ENCODE results near the gene FAS. TPM values are rescaled to one million over a fixed set of nuclear protein-coding genes. Genes with fewer than 3 reads are reported as not detected.

FAS gene
- total and polyA plus RNA-seq, 9 of the 15 experiments (the other 6 are each of a cell fraction or from before 2014, with no cell fraction given) = 0.08 to 0.62 (median 0.37) TPM

- TF ChIP-seq FOSL1 (tag; conservative IDR thresholded peaks at IDR 0.05) = peak; percentile 64
- no peak for TF ChIP-seq SMAD4 (CRISPR knock-in tag; conservative IDR thresholded peaks at IDR 0.05)
- TF ChIP-seq ZNF311 (CRISPR knock-in tag; IDR thresholded peaks at IDR 0.05) = no peak
- TF ChIP-seq TEAD1 (CRISPR knock-in tag; IDR thresholded peaks at IDR 0.05) = no peak
- peak; percentile 46; the same call in 1 of the 2 replicates for TF ChIP-seq BACH1 (tag; IDR thresholded peaks at IDR 0.05)
- TF ChIP-seq ZEB2 (IDR thresholded peaks at IDR 0.05) = no peak
- no peak for TF ChIP-seq TAL1 (IDR thresholded peaks at IDR 0.05)
- peak; percentile 51; the same call in 1 of the 2 replicates for TF ChIP-seq C11orf30 (IDR thresholded peaks at IDR 0.05; ENCODE audit: low read depth)
- TF ChIP-seq ZNF316 (IDR thresholded peaks at IDR 0.05) = peak; percentile 40; the same call in 1 of the 2 replicates
These were observed 41.7 kb downstream of the FAS start (continued) for GRCh38 chr10:89032141-89032891.

GRCh38 chr10:89035461-89035860, 44.9 kb downstream of the FAS start:
- Histone ChIP-seq H3K27me3 (ENCODE audit: control insufficient read depth in 2 of 2, insufficient read depth in 2 of 2, low read length in 2 of 2) (no peaks in the 10 kb centered on the region), H3K4me3 (no peak overlapping the region), H3K79me2 (ENCODE audit: control insufficient read depth, insufficient read depth, low read length) (no peaks in the 10 kb centered on the region), H3K9me1 (ENCODE audit: control insufficient read depth, insufficient read depth, low read length) (no peaks in the 10 kb centered on the region), H3K4me2 (ENCODE audit: insufficient read depth, low read length) (no peak overlapping the region), H4K20me1 (replicated peaks; ENCODE audit: control insufficient read depth, insufficient read depth, low read length) (no peaks in the 10 kb centered on the region), H3K4me1 (replicated peaks in 1 of 2; ENCODE audit: control insufficient read depth in 2 of 2, insufficient read depth in 2 of 2, low read length in 2 of 2) (no peaks in the 10 kb centered on the region; a peak in 1 of 5 replicates), H3K9me3 (replicated peaks; ENCODE audit: control insufficient read depth, insufficient read depth, low read depth, low read length) (no peaks in the 10 kb centered on the region), H3K27ac (ENCODE audit: extremely low read depth, low read depth, low read length) (no peak overlapping the region), H3K9ac (ENCODE audit: insufficient read depth in 1 of 2, low read depth in 2 of 2, low read length in 2 of 2) (no peak overlapping the region), H2AFZ (ENCODE audit: low read depth, low read length) (no peak overlapping the region), H3K36me3 (ENCODE audit: control insufficient read depth, insufficient read depth, low read length) (no peaks in the 10 kb centered on the region)
- 0% methylated on average over 1 of the region's 1 CpG for WGBS (ENCODE audit: insufficient coverage, low coverage, missing lambda C conversion rate)
- in situ Hi-C loops (cut with MboI) (no loop called here), intact Hi-C loops (cut with micrococcal nuclease) (loop anchor here (10.0 kb wide), 1 partner anchor 79 kb away; no protein-coding TSS in a partner anchor)
- ATAC-seq (no peak), DNase-seq (ENCODE audit: extremely low read depth in 1 of 4, low spot score in 3 of 4) (no peak), FAIRE-seq (no peak)
- TF ChIP-seq TCF3 (CRISPR knock-in tag; IDR thresholded peaks at IDR 0.05) (no peak), CEBPG (CRISPR knock-in tag; IDR thresholded peaks at IDR 0.05) (no peak), CEBPG (tag; conservative IDR thresholded peaks at IDR 0.05 in 1 of 2, IDR thresholded peaks at IDR 0.05 in 1 of 2) (no peak), HMGXB4 (CRISPR knock-in tag; IDR thresholded peaks at IDR 0.05) (no peak), ZSCAN29 (IDR thresholded peaks at IDR 0.05) (no peak), ADNP (tag; IDR thresholded peaks at IDR 0.05) (no peak), GATAD2B (IDR thresholded peaks at IDR 0.05; ENCODE audit: borderline replicate concordance) (no peak), NFRKB (IDR thresholded peaks at IDR 0.05; ENCODE audit: low read depth) (no peak), ESRRA (IDR thresholded peaks at IDR 0.05; ENCODE audit: borderline replicate concordance, low read depth) (no peak), ZNF586 (CRISPR knock-in tag; conservative IDR thresholded peaks at IDR 0.05) (no peak), MAFK (IDR thresholded peaks at IDR 0.05; ENCODE audit: low read length) (no peak), NFE2 (IDR thresholded peaks at IDR 0.05; ENCODE audit: low read depth) (no peak), ZNF655 (CRISPR knock-in tag; IDR thresholded peaks at IDR 0.05) (no peak)
- CTCF ChIA-PET (ENCODE audit: low intra/inter-chr PET ratio) = no interaction called here
- BruUV-seq (replicated peaks) = no TSS peak
- POLR2A ChIA-PET = no interaction called here

Measured in K562 (cell line).